K562 (cell line): ENCODE measurements around the gene MEDAG. TPM values are rescaled to one million over a fixed set of nuclear protein-coding genes. Genes with fewer than 3 reads are reported as not detected.

Experiments
- KLF1 ChIP-seq: fragments of 450-650 bp; IDR thresholded peaks from 2 replicates; pipeline ENCODE4 v1.6.1; 2016; ENCODE audit warnings: missing genetic modification characterization, missing compliant biosample characterization
- MBD1 ChIP-seq: fragments of 250-450 bp; sonication (Bioruptor Pico); IDR thresholded peaks from 2 replicates; pipeline ENCODE4 v1.8.0; 2022; ENCODE audit warnings: inconsistent platforms
- MCM3 ChIP-seq: fragments of 450-650 bp; IDR thresholded peaks from 2 replicates; pipeline ENCODE4 v1.6.1; 2016
- SRSF3 ChIP-seq: fragments of 200-400 bp; formaldehyde crosslinking; IDR thresholded peaks from 2 replicates; pipeline ENCODE4 v1.6.1; 2016; ENCODE audit warnings: mild to moderate bottlenecking, low read length, moderate library complexity; ENCODE audit not compliant: insufficient read depth
- STAG1 ChIP-seq: sonication (generic); formaldehyde crosslinking; IDR thresholded peaks from 2 replicates; pipeline ENCODE4 v1.5.0; 2020; ENCODE audit warnings: missing genetic modification reagents, borderline replicate concordance
- ZC3H11A ChIP-seq: IDR thresholded peaks from 2 replicates; pipeline ENCODE4 v1.6.1; 2012; ENCODE audit warnings: low read depth, low read length, improper control_type of control experiment
- ZSCAN29 ChIP-seq: fragments of 450-650 bp; IDR thresholded peaks from 2 replicates; pipeline ENCODE4 v1.6.1; 2017
- ZZZ3 ChIP-seq: fragments of 450-650 bp; IDR thresholded peaks from 2 replicates; pipeline ENCODE4 v1.6.1; 2016; ENCODE audit warnings: antibody characterized with exemption, mild to moderate bottlenecking, moderate library complexity
- polyA plus RNA-seq, 8 experiments: library from polyadenylated mRNA; depleted of rRNA in 4 of 8; stranded (reverse) in 5 of 8; unstranded in 3 of 8; fragments of >200 nt; fragmentation: Nextera tagmentation in 2 of 8; fragmentation: Illumina TruSeq in 1 of 8; extraction: Ambion mirVana in 2 of 8; extraction: Trizol in 1 of 8; gene quantifications; 2 replicates each; pipeline versions ENCODE4 v1.2.1 to v1.2.3, GENCODE V29; 2011 to 2014; ENCODE audit warnings: inconsistent platforms in 1 of 8, missing spikeins in 1 of 8
- total RNA-seq, 7 experiments: library from RNA; depleted of rRNA in 6 of 7; stranded (reverse); fragments of >200 nt in 6 of 7; fragmentation: Illumina TruSeq in 2 of 7; extraction: Trizol in 2 of 7; gene quantifications; 2 replicates each; pipeline versions ENCODE4 v1.2.1 to v1.2.3, GENCODE V29; 2011 to 2021; ENCODE audit warnings: low replicate concordance in 1 of 7
- TF ChIP-seq, protein P1 (sequence below): fragments of 200-600 bp; sonication (generic); IDR thresholded peaks from one replicate; pipeline ENCODE4 v1.6.1; 2012; ENCODE audit warnings: mild to moderate bottlenecking, low read depth, low read length, inconsistent platforms
- TF ChIP-seq, protein P2 (sequence below): sonication (generic); formaldehyde crosslinking; IDR thresholded peaks from 2 replicates; pipeline ENCODE4 v1.5.0; 2020; ENCODE audit warnings: missing genetic modification reagents

The MEDAG gene
- total and polyA plus RNA-seq, 9 of the 15 experiments (the other 6 are each of a cell fraction or from before 2014, with no cell fraction given) = not detected

- TF ChIP-seq, protein P1, sequence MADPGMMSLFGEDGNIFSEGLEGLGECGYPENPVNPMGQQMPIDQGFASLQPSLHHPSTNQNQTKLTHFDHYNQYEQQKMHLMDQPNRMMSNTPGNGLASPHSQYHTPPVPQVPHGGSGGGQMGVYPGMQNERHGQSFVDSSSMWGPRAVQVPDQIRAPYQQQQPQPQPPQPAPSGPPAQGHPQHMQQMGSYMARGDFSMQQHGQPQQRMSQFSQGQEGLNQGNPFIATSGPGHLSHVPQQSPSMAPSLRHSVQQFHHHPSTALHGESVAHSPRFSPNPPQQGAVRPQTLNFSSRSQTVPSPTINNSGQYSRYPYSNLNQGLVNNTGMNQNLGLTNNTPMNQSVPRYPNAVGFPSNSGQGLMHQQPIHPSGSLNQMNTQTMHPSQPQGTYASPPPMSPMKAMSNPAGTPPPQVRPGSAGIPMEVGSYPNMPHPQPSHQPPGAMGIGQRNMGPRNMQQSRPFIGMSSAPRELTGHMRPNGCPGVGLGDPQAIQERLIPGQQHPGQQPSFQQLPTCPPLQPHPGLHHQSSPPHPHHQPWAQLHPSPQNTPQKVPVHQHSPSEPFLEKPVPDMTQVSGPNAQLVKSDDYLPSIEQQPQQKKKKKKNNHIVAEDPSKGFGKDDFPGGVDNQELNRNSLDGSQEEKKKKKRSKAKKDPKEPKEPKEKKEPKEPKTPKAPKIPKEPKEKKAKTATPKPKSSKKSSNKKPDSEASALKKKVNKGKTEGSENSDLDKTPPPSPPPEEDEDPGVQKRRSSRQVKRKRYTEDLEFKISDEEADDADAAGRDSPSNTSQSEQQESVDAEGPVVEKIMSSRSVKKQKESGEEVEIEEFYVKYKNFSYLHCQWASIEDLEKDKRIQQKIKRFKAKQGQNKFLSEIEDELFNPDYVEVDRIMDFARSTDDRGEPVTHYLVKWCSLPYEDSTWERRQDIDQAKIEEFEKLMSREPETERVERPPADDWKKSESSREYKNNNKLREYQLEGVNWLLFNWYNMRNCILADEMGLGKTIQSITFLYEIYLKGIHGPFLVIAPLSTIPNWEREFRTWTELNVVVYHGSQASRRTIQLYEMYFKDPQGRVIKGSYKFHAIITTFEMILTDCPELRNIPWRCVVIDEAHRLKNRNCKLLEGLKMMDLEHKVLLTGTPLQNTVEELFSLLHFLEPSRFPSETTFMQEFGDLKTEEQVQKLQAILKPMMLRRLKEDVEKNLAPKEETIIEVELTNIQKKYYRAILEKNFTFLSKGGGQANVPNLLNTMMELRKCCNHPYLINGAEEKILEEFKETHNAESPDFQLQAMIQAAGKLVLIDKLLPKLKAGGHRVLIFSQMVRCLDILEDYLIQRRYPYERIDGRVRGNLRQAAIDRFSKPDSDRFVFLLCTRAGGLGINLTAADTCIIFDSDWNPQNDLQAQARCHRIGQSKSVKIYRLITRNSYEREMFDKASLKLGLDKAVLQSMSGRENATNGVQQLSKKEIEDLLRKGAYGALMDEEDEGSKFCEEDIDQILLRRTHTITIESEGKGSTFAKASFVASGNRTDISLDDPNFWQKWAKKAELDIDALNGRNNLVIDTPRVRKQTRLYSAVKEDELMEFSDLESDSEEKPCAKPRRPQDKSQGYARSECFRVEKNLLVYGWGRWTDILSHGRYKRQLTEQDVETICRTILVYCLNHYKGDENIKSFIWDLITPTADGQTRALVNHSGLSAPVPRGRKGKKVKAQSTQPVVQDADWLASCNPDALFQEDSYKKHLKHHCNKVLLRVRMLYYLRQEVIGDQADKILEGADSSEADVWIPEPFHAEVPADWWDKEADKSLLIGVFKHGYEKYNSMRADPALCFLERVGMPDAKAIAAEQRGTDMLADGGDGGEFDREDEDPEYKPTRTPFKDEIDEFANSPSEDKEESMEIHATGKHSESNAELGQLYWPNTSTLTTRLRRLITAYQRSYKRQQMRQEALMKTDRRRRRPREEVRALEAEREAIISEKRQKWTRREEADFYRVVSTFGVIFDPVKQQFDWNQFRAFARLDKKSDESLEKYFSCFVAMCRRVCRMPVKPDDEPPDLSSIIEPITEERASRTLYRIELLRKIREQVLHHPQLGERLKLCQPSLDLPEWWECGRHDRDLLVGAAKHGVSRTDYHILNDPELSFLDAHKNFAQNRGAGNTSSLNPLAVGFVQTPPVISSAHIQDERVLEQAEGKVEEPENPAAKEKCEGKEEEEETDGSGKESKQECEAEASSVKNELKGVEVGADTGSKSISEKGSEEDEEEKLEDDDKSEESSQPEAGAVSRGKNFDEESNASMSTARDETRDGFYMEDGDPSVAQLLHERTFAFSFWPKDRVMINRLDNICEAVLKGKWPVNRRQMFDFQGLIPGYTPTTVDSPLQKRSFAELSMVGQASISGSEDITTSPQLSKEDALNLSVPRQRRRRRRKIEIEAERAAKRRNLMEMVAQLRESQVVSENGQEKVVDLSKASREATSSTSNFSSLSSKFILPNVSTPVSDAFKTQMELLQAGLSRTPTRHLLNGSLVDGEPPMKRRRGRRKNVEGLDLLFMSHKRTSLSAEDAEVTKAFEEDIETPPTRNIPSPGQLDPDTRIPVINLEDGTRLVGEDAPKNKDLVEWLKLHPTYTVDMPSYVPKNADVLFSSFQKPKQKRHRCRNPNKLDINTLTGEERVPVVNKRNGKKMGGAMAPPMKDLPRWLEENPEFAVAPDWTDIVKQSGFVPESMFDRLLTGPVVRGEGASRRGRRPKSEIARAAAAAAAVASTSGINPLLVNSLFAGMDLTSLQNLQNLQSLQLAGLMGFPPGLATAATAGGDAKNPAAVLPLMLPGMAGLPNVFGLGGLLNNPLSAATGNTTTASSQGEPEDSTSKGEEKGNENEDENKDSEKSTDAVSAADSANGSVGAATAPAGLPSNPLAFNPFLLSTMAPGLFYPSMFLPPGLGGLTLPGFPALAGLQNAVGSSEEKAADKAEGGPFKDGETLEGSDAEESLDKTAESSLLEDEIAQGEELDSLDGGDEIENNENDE = no peak
- no peak for TF ChIP-seq STAG1
- no peak for TF ChIP-seq ZC3H11A
- no peak for TF ChIP-seq MCM3
- no peak for TF ChIP-seq MBD1 (CRISPR knock-in tag)
- no peak for TF ChIP-seq ZSCAN29
- TF ChIP-seq SRSF3 = no peak
- TF ChIP-seq, protein P2, sequence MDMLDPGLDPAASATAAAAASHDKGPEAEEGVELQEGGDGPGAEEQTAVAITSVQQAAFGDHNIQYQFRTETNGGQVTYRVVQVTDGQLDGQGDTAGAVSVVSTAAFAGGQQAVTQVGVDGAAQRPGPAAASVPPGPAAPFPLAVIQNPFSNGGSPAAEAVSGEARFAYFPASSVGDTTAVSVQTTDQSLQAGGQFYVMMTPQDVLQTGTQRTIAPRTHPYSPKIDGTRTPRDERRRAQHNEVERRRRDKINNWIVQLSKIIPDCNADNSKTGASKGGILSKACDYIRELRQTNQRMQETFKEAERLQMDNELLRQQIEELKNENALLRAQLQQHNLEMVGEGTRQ (CRISPR knock-in tag) = no peak
- TF ChIP-seq KLF1 (tag) = no peak
- TF ChIP-seq ZZZ3 = no peak
Observed at GRCh38 chr13:30965380-30965779, 59.3 kb downstream of the MEDAG start (continued).
